ENCODE measurements around the gene IFFO2. TPM values are rescaled to one million over a fixed set of nuclear protein-coding genes. Genes with fewer than 3 reads are reported as not detected.

IFFO2 gene
- total and polyA plus RNA-seq, 4 donors: 7.6 to 18.9 (median 8.3) TPM

DNA sequence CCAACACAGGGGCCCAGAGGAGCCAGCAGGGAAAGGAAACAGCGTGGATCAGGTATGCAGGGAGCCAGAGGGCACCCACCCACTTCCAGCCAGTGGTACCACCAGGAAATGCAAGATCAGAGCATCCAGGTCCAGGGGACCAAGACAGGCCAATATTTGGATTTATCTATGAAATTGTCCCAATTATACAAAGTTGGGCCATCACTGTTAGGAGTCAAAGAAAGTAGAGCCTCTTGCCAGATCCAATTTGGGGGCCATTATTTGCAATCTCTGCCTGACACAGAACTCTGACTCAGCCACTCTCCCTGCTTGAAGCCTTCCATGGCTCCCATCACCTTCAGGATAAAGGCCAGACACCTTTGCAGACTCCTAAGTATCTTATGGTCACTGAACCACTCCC, 75.9 kb downstream of the IFFO2 start:
- Histone ChIP-seq H3K4me1 (ENCODE audit: control insufficient read depth in 5 of 5, insufficient read depth in 5 of 5, low read length in 5 of 5) (no peaks in the 10 kb centered on the region), H3K9ac (ENCODE audit: insufficient read depth in 1 of 2, low read length in 2 of 2) (no peak overlapping the region), H3K27ac (ENCODE audit: low read depth in 1 of 2, low read length in 1 of 2) (no peak overlapping the region), H3K9me3 (ENCODE audit: control insufficient read depth in 4 of 4, insufficient read depth in 3 of 4, low read length in 3 of 4) (no peaks in the 10 kb centered on the region), H3K4me3 (no peak overlapping the region), H3K36me3 (ENCODE audit: control insufficient read depth in 4 of 4, insufficient read depth in 4 of 4, low read length in 4 of 4) (peaks cover 0 to 13% (median 7%) of the 10 kb centered on the region in 4 donors), H3K27me3 (ENCODE audit: control insufficient read depth in 3 of 3, insufficient read depth in 3 of 3, low read length in 2 of 3) (no peaks in the 10 kb centered on the region)
- no peak for ATAC-seq (ENCODE audit: insufficient read depth, low FRiP score)
- no peak for DNase-seq
- TF ChIP-seq, protein P1, sequence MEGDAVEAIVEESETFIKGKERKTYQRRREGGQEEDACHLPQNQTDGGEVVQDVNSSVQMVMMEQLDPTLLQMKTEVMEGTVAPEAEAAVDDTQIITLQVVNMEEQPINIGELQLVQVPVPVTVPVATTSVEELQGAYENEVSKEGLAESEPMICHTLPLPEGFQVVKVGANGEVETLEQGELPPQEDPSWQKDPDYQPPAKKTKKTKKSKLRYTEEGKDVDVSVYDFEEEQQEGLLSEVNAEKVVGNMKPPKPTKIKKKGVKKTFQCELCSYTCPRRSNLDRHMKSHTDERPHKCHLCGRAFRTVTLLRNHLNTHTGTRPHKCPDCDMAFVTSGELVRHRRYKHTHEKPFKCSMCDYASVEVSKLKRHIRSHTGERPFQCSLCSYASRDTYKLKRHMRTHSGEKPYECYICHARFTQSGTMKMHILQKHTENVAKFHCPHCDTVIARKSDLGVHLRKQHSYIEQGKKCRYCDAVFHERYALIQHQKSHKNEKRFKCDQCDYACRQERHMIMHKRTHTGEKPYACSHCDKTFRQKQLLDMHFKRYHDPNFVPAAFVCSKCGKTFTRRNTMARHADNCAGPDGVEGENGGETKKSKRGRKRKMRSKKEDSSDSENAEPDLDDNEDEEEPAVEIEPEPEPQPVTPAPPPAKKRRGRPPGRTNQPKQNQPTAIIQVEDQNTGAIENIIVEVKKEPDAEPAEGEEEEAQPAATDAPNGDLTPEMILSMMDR (IDR thresholded peaks at IDR 0.05; ENCODE audit: control extremely low read depth, extremely low read depth): no peak
- WGBS, 2 donors: 93 to 100% methylated on average over 1 of the region's 1 CpG

DNA sequence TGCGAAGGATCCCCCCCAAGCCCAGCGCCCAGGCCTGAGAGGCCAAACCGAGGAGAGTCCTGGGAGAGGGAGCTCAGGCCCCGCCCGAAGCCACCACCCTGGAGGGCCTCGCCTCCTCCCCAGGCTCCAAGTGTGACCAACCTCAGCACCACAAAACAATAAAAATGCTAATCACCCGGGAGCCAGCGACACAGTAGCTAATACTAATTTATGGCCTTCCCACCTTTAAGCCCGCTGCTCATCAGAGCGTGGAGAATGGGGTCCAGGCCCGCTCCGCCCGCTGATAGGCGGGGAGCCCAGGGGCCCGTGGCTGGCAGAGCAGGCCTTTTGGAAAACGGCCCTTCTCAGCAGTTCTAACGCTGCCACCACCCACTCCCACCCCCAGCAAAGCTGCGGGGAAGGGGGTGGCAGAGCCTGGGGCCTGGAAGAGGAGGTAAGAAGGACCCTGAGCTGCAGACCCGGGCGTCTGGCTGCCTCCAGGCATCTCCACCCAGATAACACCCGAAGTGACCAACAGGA, 76.6 kb downstream of the IFFO2 start:
- Histone ChIP-seq H3K27me3 (ENCODE audit: control insufficient read depth in 3 of 3, insufficient read depth in 3 of 3, low read length in 2 of 3) (no peaks in the 10 kb centered on the region), H3K4me3 (no peak overlapping the region), H3K9ac (ENCODE audit: insufficient read depth in 1 of 2, low read length in 2 of 2) (no peak overlapping the region), H3K9me3 (ENCODE audit: control insufficient read depth in 4 of 4, insufficient read depth in 3 of 4, low read length in 3 of 4) (no peaks in the 10 kb centered on the region), H3K27ac (ENCODE audit: low read depth in 1 of 2, low read length in 1 of 2) (no peak overlapping the region), H3K36me3 (ENCODE audit: control insufficient read depth in 4 of 4, insufficient read depth in 4 of 4, low read length in 4 of 4) (peaks cover 0 to 13% (median 7%) of the 10 kb centered on the region in 4 donors), H3K4me1 (ENCODE audit: control insufficient read depth in 5 of 5, insufficient read depth in 5 of 5, low read length in 5 of 5) (peaks cover 0 to under 1% (median 0%) of the 10 kb centered on the region in 5 donors)
- 84 to 90% methylated on average over 19 to 21 of the region's 21 CpGs for WGBS, 2 donors
- ATAC-seq (ENCODE audit: insufficient read depth, low FRiP score) (no peak), DNase-seq (no peak)
- TF ChIP-seq, protein P1 (IDR thresholded peaks at IDR 0.05; ENCODE audit: control extremely low read depth, extremely low read depth): no peak

DNA sequence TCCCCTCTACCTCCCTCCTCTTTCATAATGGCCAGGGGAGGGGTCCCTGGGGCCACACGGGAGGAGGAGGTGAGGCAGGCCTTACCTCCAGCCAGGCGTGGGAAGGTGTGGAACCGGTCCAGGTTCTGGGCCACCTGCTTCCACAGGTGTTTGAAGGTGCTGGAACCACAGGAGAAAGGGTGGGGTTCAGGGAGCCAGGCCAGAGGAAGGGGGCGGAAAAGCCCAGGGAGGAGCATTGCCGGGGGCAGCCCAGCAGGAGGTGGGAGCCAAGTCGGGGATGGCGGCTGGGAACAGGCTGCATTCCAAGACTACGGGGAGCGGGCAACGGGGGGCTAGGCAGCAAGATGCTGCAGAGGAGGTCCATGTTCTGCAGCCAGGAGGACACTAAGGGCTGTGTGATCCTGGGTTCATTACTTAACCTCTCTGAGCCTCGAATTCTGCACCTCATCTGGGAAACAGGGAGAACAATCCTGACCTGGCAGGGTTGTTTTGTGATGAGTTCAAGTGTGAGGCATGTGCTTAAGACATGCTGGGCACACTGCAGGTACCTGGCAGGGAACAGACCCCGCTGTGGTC, 77.2 kb downstream of the IFFO2 start:
- DNase-seq: no peak
- peaks cover 0 to 13% (median 7%) of the 10 kb centered on the region in 4 donors for H3K36me3 ChIP-seq (ENCODE audit: control insufficient read depth in 4 of 4, insufficient read depth in 4 of 4, low read length in 4 of 4)
- TF ChIP-seq, protein P1 (IDR thresholded peaks at IDR 0.05; ENCODE audit: control extremely low read depth, extremely low read depth): no peak
- peaks cover 0 to 4% (median 0%) of the 10 kb centered on the region in 5 donors for H3K4me1 ChIP-seq (ENCODE audit: control insufficient read depth in 5 of 5, insufficient read depth in 5 of 5, low read length in 5 of 5)
- H3K9me3 ChIP-seq (ENCODE audit: control insufficient read depth in 4 of 4, insufficient read depth in 3 of 4, low read length in 3 of 4): no peaks in the 10 kb centered on the region
- H3K4me3 ChIP-seq: no peak overlapping the region
- H3K27me3 ChIP-seq (ENCODE audit: control insufficient read depth in 3 of 3, insufficient read depth in 3 of 3, low read length in 2 of 3): no peaks in the 10 kb centered on the region
- WGBS, 2 donors: 89 to 91% methylated on average over 12 of the region's 12 CpGs
- no peak overlapping the region for H3K9ac ChIP-seq (ENCODE audit: insufficient read depth in 1 of 2, low read length in 2 of 2)
- H3K27ac ChIP-seq (ENCODE audit: low read depth in 1 of 2, low read length in 1 of 2): no peak overlapping the region
- no peak for ATAC-seq (ENCODE audit: insufficient read depth, low FRiP score)

Measured in lung (tissue), 12 donors.